HG02759 (cell line): ENCODE measurements around the gene BCKDHB.

Experiments
- ATAC-seq: cut with Tn5 transposase; IDR thresholded peaks from one replicate; pipeline ENCODE4 v1.9.1; 2021; ENCODE audit warnings: mild to moderate bottlenecking, moderate library complexity; ENCODE audit not compliant: unreplicated experiment

The BCKDHB gene

DNA sequence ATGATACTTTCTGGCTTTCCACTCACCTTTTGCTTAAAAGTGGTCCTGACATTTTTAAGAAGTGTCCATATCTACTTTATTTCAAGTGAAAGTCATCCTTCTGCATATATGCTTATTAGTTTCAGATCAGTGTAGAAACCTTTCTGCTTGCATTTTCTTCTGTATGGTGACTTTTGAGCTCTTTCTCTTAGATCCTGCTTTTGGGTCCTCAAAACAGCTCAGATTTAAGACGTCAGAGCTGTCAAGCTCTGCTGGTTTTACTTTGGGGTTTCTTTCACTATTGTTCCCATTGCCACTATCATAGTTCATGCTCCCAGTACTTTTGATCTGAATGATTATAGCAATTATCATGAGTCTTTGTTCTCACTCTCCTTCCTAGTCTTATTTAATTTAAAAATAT, 41.7 kb downstream of the BCKDHB start:
- no peak for ATAC-seq

DNA sequence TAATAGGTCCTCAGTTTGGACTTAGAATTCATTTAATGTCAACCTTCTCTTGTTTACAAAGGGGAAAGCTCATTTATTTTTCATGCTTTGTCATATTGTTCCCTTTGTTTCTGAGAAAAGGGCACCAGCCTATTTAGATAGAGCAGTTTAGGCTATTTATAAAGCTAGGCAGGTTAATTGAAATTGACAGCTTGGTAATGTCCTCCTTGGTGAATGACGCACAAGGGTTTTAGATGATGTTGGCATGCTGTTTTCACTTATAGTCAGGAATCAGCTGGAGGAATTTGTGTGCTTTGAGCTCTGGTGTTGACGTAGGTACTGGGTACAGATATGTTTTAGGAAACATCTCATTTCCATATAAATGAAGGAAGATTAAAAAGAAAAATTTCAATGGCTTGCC, 45.2 kb downstream of the BCKDHB start:
- ATAC-seq: no peak

GRCh38 chr6:80154160-80154559, 47.7 kb downstream of the BCKDHB start:
- no peak for ATAC-seq

GRCh38 chr6:80156221-80156620, 49.8 kb downstream of the BCKDHB start:
- no peak for ATAC-seq

DNA sequence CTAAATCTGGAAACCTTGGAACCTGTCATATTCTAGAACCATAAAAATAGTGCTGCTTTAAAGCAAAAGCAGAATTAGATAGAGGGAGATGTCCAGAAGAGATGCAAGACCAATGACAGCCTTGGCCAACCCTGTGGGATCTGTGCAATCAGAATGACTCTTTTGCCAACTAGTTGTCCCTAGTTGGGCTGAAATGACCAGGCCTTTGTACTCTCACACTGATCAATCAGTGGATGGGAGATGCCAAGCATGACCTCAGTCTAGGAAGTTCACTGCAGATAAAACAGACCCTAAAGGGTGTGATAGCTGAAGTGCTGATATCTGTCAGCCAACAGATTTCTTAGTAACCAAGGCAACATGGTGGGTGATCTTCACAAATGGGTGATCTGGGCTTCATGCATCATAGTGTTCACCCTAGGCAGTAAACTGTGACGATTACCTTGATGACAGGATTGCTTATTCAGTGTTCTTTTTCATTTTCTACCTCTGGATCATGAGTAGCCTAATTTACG, 52.1 kb downstream of the BCKDHB start:
- peak; percentile 39 for ATAC-seq

DNA sequence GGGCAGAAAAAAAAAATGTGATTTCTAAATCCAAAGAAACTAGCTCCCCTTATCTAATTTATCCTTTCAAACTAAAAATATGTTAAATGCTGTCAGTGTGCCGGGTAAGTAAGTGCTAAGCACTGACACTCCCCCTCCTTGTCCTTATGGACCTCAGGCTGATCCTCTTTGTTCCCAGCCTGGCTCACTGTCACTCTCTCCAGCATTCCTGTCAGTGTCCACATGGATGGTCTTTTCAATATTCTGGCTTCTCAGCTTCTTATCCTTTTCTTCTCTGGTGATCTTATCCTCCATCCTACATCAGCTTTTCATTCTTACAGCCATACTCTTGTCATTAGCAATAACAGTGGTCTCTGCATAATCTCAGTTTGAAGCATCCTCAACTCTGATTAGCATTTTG, 55.0 kb downstream of the BCKDHB start:
- no peak for ATAC-seq

DNA sequence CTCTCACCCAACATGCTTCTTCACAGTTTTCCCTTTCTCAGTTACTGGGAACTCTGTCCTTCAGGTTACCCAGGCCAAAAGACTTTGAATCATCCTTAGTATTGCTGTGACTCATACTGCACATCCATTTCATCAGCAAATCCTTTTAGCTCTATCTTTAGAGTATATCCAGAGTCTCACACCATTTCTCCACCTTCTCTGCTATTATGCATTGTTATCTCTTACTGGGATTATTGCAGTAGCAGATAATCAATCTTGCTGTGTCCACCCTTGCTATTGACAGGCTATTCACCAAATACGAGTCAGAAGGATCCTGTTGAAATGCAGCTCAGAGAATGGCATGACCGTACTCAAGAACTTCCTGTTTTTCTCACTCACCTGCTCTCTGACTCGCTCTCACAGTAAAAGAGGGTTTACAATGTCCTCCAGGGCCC, 57.3 kb downstream of the BCKDHB start:
- peak; percentile 78 for ATAC-seq

- peak; percentile 93 for ATAC-seq
Measured at GRCh38 chr6:80165143-80165542, 58.7 kb downstream of the BCKDHB start.

- ATAC-seq: no peak
Measured at GRCh38 chr6:80165819-80166218, 59.3 kb downstream of the BCKDHB start.

GRCh38 chr6:80170433-80170832, 64.0 kb downstream of the BCKDHB start:
- no peak for ATAC-seq

DNA sequence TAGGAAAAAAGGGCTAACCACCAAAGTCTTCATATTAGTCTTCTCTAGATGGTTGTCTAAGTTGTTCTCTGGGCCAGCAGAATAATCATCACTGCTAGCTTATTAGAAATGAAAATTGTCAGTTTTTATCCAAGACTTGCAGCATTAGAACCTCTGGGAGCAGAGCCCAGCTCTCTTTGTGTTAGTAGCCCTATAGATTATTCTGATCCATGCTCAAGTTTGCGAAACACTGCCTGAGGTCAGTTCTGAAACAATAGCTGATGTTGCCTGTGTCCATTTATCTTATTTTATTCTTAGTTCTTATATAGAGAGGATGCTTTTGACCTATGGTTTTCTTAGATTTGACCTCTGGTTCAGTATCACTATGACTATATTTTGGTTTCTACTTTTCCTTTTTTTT, 66.9 kb downstream of the BCKDHB start:
- no peak for ATAC-seq

DNA sequence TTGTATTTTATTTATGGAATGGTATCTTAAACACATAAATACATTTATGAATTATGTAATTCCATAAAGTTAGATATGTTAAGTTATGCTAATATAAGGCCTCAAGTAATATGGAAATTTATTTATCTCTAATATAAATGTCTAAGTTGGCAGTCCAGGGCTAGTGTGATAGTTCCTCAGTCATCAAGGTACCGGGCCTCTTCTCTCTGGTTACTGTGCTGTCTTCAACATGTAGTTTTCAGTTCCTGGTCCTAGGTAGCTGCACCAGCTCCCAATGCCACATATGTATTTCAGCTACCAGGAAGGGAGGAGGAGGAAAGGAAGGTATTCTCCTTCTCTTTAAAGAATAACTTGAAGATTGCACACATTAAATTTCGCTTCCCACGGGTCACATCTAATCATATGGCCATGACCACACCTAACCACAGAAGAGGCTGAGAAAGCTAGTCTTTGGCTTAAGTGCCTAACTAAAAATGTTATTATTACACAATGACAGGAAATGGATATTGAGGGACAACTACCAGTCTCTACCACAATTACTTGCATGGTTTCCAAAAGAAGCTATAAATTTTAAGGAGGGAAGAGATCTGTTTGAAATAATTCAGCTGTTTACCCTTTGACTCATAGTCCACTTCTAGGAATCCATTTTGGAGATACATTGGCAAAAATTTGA, 68.6 kb downstream of the BCKDHB start:
- ATAC-seq: no peak

- ATAC-seq: no peak
Measured at GRCh38 chr6:80179695-80180094, 73.2 kb downstream of the BCKDHB start.

- peak; percentile 65 for ATAC-seq
Measured at GRCh38 chr6:80181352-80182081, 75.0 kb downstream of the BCKDHB start.

DNA sequence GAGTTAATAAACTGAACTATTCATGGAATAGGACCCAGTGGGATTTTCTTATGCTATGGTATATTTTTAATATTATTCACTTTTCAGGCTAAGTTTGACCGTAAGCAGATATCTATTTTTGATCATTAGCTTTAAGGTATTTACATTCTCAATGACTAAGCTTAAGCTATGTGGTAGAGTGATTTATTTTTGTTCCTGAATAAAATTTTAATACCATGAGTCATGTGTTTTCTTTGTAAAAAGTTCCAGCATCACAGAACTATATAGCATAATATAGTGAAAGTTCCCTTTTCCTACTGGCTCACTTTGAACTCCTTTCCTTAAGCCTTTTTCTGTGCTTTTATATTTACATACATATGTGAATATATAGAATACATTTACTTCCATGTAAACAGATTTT, 75.8 kb downstream of the BCKDHB start:
- no peak for ATAC-seq

GRCh38 chr6:80183019-80183795, 76.7 kb downstream of the BCKDHB start:
- no peak for ATAC-seq

- no peak for ATAC-seq
Measured at GRCh38 chr6:80185492-80185891, 79.0 kb downstream of the BCKDHB start.

- ATAC-seq: no peak
Measured at GRCh38 chr6:80186082-80186481, 79.6 kb downstream of the BCKDHB start.

- ATAC-seq: no peak
Measured at GRCh38 chr6:80196906-80197305, 90.4 kb downstream of the BCKDHB start.

GRCh38 chr6:80197474-80197873, 91.0 kb downstream of the BCKDHB start:
- ATAC-seq: no peak

DNA sequence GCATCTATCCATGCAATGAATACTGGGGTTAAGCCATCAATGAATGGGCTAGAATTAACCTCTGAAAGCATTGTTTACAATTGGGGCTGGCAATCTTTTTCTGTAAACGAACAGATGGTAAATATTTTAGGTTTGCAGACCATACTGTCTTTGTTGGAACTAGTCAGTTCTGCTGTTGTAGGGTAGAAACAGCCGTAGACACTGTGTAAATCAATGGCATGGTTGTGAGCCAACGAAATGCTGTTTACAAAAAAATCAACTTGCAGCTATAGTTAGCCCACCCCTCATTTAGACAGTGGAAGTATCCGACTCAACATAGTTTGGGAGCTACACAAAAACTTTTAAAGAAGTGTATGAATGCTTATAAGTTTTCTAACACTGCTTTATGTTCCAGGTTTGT, 91.5 kb downstream of the BCKDHB start:
- no peak for ATAC-seq

DNA sequence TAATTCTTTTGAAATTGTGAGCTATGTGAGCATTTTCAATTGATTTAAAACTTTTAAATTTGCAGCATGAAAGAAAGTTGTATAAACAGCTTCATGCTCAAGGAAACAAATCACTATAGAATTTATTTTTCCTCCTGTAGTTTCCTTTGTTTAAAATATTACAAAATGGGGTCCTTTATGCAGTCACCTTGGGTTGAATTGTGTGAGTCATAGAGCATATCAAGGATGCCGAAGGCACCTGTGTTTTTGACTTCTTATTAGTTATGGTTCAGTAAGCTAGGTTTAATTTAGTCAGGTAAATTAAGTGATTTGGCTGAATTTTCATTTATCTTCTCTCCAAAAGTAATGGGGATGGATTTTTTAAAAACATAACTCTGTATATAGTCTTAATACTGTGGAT, 96.8 kb downstream of the BCKDHB start:
- no peak for ATAC-seq
